Choroid plexus epithelial cell (primary cell): ENCODE results near the gene HERC2.
"Not testable (repeated sequence)": the region's sequence is repeated elsewhere in the genome, so short reads cannot be mapped to it uniquely, and the experiment has no call there.

Experiments
- DNase-seq: peaks from one replicate; pipeline ENCODE4 v3.0.0-alpha.2; 2010; ENCODE audit warnings: low read depth
- H3K4me3 ChIP-seq: 2 replicates; pipeline ENCODE4 v1.5.1; 2011; ENCODE audit warnings: low read depth, mild to moderate bottlenecking, control low read depth, low read length, moderate library complexity
- CTCF ChIP-seq: conservative IDR thresholded peaks from 2 replicates; pipeline ENCODE4 v1.5.1; 2011; ENCODE audit warnings: low read depth, mild to moderate bottlenecking, control low read depth, inconsistent platforms, low read length, moderate library complexity

The HERC2 gene

GRCh38 chr15:28125673-28126651, 196.0 kb downstream of the HERC2 start:
- DNase-seq = peak; percentile 84
- TF ChIP-seq CTCF = peak; percentile 60
- no peak overlapping the region for H3K4me3 ChIP-seq

- TF ChIP-seq CTCF = no peak
- H3K4me3 ChIP-seq = no peak overlapping the region
- DNase-seq = no peak
Observed at GRCh38 chr15:28124841-28125240, 197.1 kb downstream of the HERC2 start.

GRCh38 chr15:28123408-28124023, 198.5 kb downstream of the HERC2 start:
- no peak overlapping the region for H3K4me3 ChIP-seq
- TF ChIP-seq CTCF = peak; percentile 88
- peak; percentile 88 for DNase-seq

GRCh38 chr15:28122038-28122949, 199.7 kb downstream of the HERC2 start:
- no peak overlapping the region for H3K4me3 ChIP-seq
- DNase-seq = no peak
- TF ChIP-seq CTCF = no peak

- not testable (repeated sequence) for H3K4me3 ChIP-seq, DNase-seq
Observed at GRCh38 chr15:28121577-28121976, 200.4 kb downstream of the HERC2 start.

GRCh38 chr15:28120359-28120640, 201.7 kb downstream of the HERC2 start:
- TF ChIP-seq CTCF = no peak
- no peak overlapping the region for H3K4me3 ChIP-seq
- DNase-seq = no peak

GRCh38 chr15:28118531-28118930, 203.4 kb downstream of the HERC2 start:
- H3K4me3 ChIP-seq = no peak overlapping the region
- DNase-seq = no peak
- no peak for TF ChIP-seq CTCF
